Kidney epithelial cell (primary cell): ENCODE data around the gene PPFIBP1. TPM values are rescaled to one million over a fixed set of nuclear protein-coding genes. Genes with fewer than 3 reads are reported as not detected.

Source experiments
- DNase-seq: peaks from one replicate; pipeline ENCODE4 v3.0.0-alpha.2; 2010; ENCODE audit warnings: low read depth
- H3K27me3 ChIP-seq: 2 replicates; pipeline ENCODE4 v1.6.0; 2011; ENCODE audit warnings: low read length; ENCODE audit not compliant: control insufficient read depth, insufficient read depth
- H3K36me3 ChIP-seq: 2 replicates; pipeline ENCODE4 v1.5.1; 2011; ENCODE audit warnings: low read length; ENCODE audit not compliant: control insufficient read depth, insufficient read depth
- H3K4me3 ChIP-seq: 2 replicates; pipeline ENCODE4 v1.5.1; 2011; ENCODE audit warnings: low read depth, mild to moderate bottlenecking, control low read depth, low read length
- total RNA-seq: library from RNA; depleted of rRNA; stranded (reverse); fragments of >200 nt; gene quantifications from 2 replicates; pipeline ENCODE4 v1.2.3, GENCODE V29; 2015
- TF ChIP-seq, protein P1 (sequence below): IDR thresholded peaks from 2 replicates; pipeline ENCODE4 v1.5.1; 2011; ENCODE audit warnings: mild to moderate bottlenecking, moderate library complexity, low read length, control low read depth, inconsistent platforms; ENCODE audit not compliant: insufficient read depth, poor library complexity, severe bottlenecking

The PPFIBP1 gene
- total RNA-seq, 1 donor from 2014 or later: 119 TPM

DNA sequence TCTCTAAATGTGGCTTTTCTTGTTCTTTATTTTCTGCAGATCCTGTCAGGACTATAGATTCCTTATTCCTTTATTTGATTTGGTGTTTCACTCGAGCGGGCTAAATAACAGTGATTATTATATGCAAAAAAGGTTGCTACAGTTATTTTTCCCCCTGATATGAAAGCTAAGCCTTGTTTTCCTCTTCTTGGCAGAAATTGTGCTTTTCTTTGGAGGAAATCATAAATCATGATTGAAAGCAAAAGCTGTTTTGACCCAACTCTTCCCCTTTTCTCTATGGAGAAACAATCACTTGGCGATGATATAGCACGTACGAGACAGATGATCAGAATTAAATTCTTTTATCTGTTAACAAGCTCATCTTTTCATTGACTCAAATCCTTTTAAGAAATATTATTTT lies 31.4 kb downstream of the PPFIBP1 start:
- no peak for DNase-seq
- TF ChIP-seq, protein P1, sequence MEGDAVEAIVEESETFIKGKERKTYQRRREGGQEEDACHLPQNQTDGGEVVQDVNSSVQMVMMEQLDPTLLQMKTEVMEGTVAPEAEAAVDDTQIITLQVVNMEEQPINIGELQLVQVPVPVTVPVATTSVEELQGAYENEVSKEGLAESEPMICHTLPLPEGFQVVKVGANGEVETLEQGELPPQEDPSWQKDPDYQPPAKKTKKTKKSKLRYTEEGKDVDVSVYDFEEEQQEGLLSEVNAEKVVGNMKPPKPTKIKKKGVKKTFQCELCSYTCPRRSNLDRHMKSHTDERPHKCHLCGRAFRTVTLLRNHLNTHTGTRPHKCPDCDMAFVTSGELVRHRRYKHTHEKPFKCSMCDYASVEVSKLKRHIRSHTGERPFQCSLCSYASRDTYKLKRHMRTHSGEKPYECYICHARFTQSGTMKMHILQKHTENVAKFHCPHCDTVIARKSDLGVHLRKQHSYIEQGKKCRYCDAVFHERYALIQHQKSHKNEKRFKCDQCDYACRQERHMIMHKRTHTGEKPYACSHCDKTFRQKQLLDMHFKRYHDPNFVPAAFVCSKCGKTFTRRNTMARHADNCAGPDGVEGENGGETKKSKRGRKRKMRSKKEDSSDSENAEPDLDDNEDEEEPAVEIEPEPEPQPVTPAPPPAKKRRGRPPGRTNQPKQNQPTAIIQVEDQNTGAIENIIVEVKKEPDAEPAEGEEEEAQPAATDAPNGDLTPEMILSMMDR: no peak
- Histone ChIP-seq H3K4me3 (no peak overlapping the region), H3K27me3 (no peaks in the 10 kb centered on the region), H3K36me3 (no peaks in the 10 kb centered on the region)

DNA sequence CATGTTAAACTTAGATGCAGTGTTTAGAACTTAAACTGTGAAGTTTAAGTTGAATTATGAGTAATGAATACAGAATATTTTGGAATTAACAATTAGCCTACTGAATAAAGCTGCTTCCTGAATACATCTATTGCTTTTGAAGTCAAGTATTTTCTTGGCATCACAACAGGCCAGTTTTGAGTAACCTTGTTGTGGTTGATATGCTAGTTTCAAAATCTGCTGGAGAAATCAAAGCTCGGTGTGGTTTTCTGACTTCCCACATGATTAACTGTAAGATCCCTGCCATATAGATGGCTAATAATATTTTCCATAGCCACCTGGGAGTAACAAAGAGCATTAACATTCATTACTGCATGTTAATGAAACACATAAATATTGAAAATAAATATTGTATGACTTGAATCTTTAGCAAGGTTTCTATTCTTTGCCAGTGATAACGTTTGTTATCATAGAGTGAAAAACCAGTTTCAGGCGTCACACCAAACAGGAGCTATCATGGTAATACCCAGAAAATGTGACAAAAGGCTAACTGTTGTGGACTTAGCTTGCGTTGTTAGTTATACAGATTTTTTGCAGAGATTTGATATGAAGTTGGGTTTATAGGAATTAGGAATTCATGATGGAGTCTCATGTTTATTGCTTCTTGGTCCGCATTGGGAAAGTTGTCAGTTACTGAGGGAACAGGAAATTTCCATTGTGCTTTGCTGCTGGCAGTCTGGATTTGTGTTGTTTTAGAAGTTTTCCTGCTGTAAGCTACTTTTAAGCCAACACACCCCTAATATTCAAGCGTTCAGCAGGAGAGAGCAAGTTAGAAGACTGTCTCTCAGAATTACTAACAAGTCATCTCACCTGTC lies 32.1 kb downstream of the PPFIBP1 start:
- Histone ChIP-seq H3K36me3 (no peaks in the 10 kb centered on the region), H3K4me3 (no peak overlapping the region), H3K27me3 (no peaks in the 10 kb centered on the region)
- no peak for DNase-seq
- TF ChIP-seq, protein P1: no peak

DNA sequence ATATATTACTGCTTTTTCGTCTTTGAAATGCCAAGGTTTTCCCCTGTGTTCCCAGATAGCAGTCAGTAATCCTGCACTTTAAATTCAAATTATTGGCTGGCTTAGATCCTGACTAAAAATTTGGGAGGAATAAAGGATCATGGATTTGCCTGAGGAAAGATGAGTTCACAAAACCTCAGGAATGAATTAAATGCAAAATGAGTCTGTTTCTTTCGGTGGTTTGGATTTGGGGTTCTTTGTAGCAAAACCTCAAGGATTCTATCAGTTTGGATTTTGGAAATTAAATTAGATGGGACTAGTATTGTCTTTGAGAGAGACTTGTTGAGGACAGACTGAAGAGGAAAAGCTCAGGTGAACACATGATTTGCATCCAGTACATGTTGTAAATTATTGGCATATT lies 36.1 kb downstream of the PPFIBP1 start:
- Histone ChIP-seq H3K4me3 (no peak overlapping the region), H3K27me3 (no peaks in the 10 kb centered on the region), H3K36me3 (no peaks in the 10 kb centered on the region)
- DNase-seq: no peak
- TF ChIP-seq, protein P1: no peak

DNA sequence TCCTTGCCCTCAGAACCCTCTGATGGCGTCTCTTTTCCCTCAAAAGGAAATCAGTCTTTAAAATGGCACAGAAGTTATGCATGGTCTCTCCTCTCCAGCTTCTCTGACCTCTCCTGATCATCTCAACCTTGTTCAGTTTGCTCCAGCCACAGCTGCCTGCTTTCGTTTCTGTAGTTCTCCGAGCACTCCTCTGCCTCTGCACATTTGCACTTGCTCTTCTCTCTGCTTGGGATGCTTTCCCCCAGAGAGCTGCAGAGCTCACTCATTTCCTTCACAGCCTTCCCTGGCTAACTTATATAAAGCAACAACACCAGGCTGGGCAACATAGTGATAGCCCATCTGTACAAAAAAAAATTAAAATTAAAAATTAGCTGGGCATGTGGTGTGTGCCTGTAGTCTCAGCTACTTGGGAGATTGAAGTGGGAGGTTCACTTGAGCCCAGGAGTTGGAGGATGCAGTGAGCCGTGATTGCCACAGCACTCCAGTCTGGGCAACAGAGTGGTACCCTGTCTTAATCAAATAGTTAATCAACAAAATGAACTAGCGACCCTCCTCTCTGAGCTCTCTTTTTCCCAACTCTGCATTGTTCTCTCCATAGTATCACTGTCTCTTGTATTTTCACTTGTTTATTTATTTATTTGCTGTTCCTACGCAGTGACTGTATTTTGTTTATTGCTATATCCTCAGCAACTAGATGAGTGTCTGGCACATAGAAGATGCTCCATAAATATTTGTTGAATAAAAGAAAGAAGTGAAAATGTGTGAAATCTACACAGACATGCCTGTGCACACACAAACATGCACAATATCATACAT lies 37.7 kb downstream of the PPFIBP1 start:
- Histone ChIP-seq H3K27me3 (no peaks in the 10 kb centered on the region), H3K36me3 (no peaks in the 10 kb centered on the region), H3K4me3 (no peak overlapping the region)
- no peak for DNase-seq
- TF ChIP-seq, protein P1: no peak

DNA sequence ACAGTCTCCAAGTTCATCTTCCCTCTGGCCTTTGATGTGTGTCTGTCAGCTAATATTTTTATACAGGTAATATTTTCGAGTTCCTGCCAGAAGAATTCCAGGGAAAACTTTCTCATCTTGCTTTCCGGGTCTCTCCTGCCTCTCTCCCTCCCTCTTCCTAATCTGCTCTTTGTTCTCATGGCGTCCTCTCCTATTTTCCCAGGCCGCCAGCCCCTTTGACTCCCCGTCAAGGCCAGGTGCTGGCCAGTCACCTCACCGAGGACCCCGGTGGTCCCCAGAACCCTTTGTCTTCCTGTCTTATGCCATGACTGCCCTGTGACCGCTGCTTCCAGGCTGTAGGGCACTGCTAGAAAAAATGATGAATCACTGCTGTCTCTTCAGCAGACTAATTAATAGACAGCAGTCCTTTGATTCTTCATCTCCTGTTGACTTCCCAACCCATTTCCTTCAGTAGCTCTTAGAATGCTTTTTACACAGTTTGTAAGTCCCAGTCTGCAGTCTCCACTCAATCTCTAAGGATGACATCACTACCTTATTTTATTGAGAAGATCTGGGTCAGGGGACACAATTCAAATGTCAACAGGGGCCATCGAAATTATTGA lies 40.7 kb downstream of the PPFIBP1 start:
- H3K4me3 ChIP-seq: no peak overlapping the region

More for the DNA sequence above, 40.7 kb downstream of the PPFIBP1 start:
- no peak for DNase-seq
- Histone ChIP-seq H3K36me3 (no peaks in the 10 kb centered on the region), H3K27me3 (no peaks in the 10 kb centered on the region)
- TF ChIP-seq, protein P1: no peak
